Glutamatergic neuron (in vitro differentiated cells): Measurements from ENCODE around the gene VIPR1. TPM values are rescaled to one million over a fixed set of nuclear protein-coding genes. Genes with fewer than 3 reads are reported as not detected.
A peak's percentile ranks its signal among the peaks of the same experiment; 100 is the strongest.

ENCODE experiments used
- DNase-seq: peaks from one replicate; pipeline ENCODE4 v3.0.0; 2022
- H3K27ac Mint-ChIP-seq: one replicate; pipeline ENCODE4 v1.8.0; 2020; ENCODE audit warnings: mild to moderate bottlenecking, mixed read lengths, inconsistent platforms; ENCODE audit not compliant: unreplicated experiment
- H3K27me3 Mint-ChIP-seq: one replicate; pipeline ENCODE4 v1.8.0; 2020; ENCODE audit warnings: mild to moderate bottlenecking, moderate library complexity, mixed read lengths, inconsistent platforms; ENCODE audit not compliant: unreplicated experiment
- H3K36me3 Mint-ChIP-seq: one replicate; pipeline ENCODE4 v1.8.0; 2020; ENCODE audit warnings: mild to moderate bottlenecking, mixed read lengths, inconsistent platforms; ENCODE audit not compliant: unreplicated experiment
- H3K4me1 Mint-ChIP-seq: one replicate; pipeline ENCODE4 v1.8.0; 2020; ENCODE audit warnings: mild to moderate bottlenecking, low read depth, mixed read lengths, inconsistent platforms; ENCODE audit not compliant: unreplicated experiment
- H3K4me3 Mint-ChIP-seq: one replicate; pipeline ENCODE4 v1.8.0; 2020; ENCODE audit warnings: mild to moderate bottlenecking, mixed read lengths, inconsistent platforms; ENCODE audit not compliant: unreplicated experiment
- H3K9me3 Mint-ChIP-seq: one replicate; pipeline ENCODE4 v1.8.0; 2020; ENCODE audit warnings: mild to moderate bottlenecking, moderate library complexity, mixed read lengths, inconsistent platforms; ENCODE audit not compliant: unreplicated experiment
- CTCF ChIP-seq: fragments of 200-600 bp; sonication (generic); IDR thresholded peaks from one replicate; pipeline ENCODE4 v1.5.0; 2021; ENCODE audit not compliant: partially characterized antibody, unreplicated experiment
- total RNA-seq: library from RNA; stranded (reverse); fragmentation: NEBNext Ultra II Directional; extraction: Animal tissue kit (Norgen Biotek cat#: 25700); gene quantifications from one replicate; pipeline ENCODE4 v1.2.1, GENCODE V29; 2021; ENCODE audit not compliant: unreplicated experiment

Gene VIPR1
- total RNA-seq, 1 donor from 2014 or later = not detected

GRCh38 chr3:42530073-42530472, 27.6 kb downstream of the VIPR1 start:
- no peak overlapping the region for H3K4me3 Mint-ChIP-seq
- peaks cover 2% of the 10 kb centered on the region for H3K9me3 Mint-ChIP-seq
- no peaks in the 10 kb centered on the region for H3K36me3 Mint-ChIP-seq
- no peak overlapping the region for H3K27ac Mint-ChIP-seq
- H3K4me1 Mint-ChIP-seq = no peaks in the 10 kb centered on the region
- H3K27me3 Mint-ChIP-seq = no peaks in the 10 kb centered on the region
- TF ChIP-seq CTCF = no peak
- DNase-seq = no peak

GRCh38 chr3:42531470-42531869, 29.0 kb downstream of the VIPR1 start:
- H3K36me3 Mint-ChIP-seq = no peaks in the 10 kb centered on the region
- H3K9me3 Mint-ChIP-seq = peaks cover 3% of the 10 kb centered on the region
- no peaks in the 10 kb centered on the region for H3K27me3 Mint-ChIP-seq
- no peak overlapping the region for H3K4me3 Mint-ChIP-seq
- TF ChIP-seq CTCF = no peak
- DNase-seq = no peak
- no peak overlapping the region for H3K27ac Mint-ChIP-seq
- H3K4me1 Mint-ChIP-seq = no peaks in the 10 kb centered on the region

GRCh38 chr3:42532229-42532628, 29.8 kb downstream of the VIPR1 start:
- H3K36me3 Mint-ChIP-seq = no peaks in the 10 kb centered on the region
- DNase-seq = no peak
- peaks cover 3% of the 10 kb centered on the region for H3K9me3 Mint-ChIP-seq
- TF ChIP-seq CTCF = no peak
- no peak overlapping the region for H3K4me3 Mint-ChIP-seq
- H3K4me1 Mint-ChIP-seq = no peaks in the 10 kb centered on the region
- H3K27ac Mint-ChIP-seq = no peak overlapping the region
- peaks cover under 1% of the 10 kb centered on the region for H3K27me3 Mint-ChIP-seq

- Mint-ChIP-seq H3K4me1 (no peaks in the 10 kb centered on the region), H3K27me3 (peaks cover 3% of the 10 kb centered on the region), H3K9me3 (peaks cover 5% of the 10 kb centered on the region), H3K27ac (no peak overlapping the region), H3K4me3 (no peak overlapping the region), H3K36me3 (no peaks in the 10 kb centered on the region)
- TF ChIP-seq CTCF = no peak
- no peak for DNase-seq
Observed at GRCh38 chr3:42533161-42533897, 30.9 kb downstream of the VIPR1 start.

GRCh38 chr3:42535981-42536784, 33.7 kb downstream of the VIPR1 start:
- peak; percentile 50 for TF ChIP-seq CTCF
- Mint-ChIP-seq H3K4me1 (peaks cover 2% of the 10 kb centered on the region), H3K9me3 (peaks cover 5% of the 10 kb centered on the region), H3K36me3 (no peaks in the 10 kb centered on the region), H3K27ac (no peak overlapping the region), H3K27me3 (peaks cover 5% of the 10 kb centered on the region), H3K4me3 (no peak overlapping the region)
- DNase-seq = peak; percentile 30
